MCF 10A (cell line): ENCODE data around the gene KRTAP4-9. TPM values are rescaled to one million over a fixed set of nuclear protein-coding genes. Genes with fewer than 3 reads are reported as not detected.
"Not testable (repeated sequence)": the region's sequence is repeated elsewhere in the genome, so short reads cannot be mapped to it uniquely, and the experiment has no call there.

Experiments used
- BruUV-seq: library from RNA; stranded (reverse); fragments of 400-500 nt; replicated peaks from 2 replicates; lab custom pipeline; 2021; lab: Mats Ljungman, UMichigan
- CTCF ChIA-PET: fragments of 300-600 bp; sonication (Branson Sonifier 250); formaldehyde crosslinking; extraction: SDS; loops from one replicate; lab custom pipeline; 2021; ENCODE audit warnings: antibody characterized with exemption, inconsistent platforms; lab: Yijun Ruan, JAX
- POLR2A ChIA-PET: fragments of 300-600, 350-650 bp; sonication (Branson Sonifier 250); formaldehyde crosslinking; extraction: SDS; loops from one replicate; lab custom pipeline; 2020; ENCODE audit warnings: antibody characterized with exemption, inconsistent platforms; lab: Yijun Ruan, JAX
- DNase-seq: peaks from one replicate; pipeline ENCODE4 v3.0.0-alpha.2; 2018; ENCODE audit not compliant: unreplicated experiment
- H3K27ac Mint-ChIP-seq: one replicate; pipeline ENCODE4 v1.8.0; 2022; ENCODE audit warnings: mild to moderate bottlenecking, low read depth, mixed read lengths; ENCODE audit not compliant: unreplicated experiment
- H3K27me3 Mint-ChIP-seq: one replicate; pipeline ENCODE4 v1.8.0; 2022; ENCODE audit warnings: mixed read lengths; ENCODE audit not compliant: insufficient read depth, unreplicated experiment
- H3K36me3 Mint-ChIP-seq: one replicate; pipeline ENCODE4 v1.8.0; 2022; ENCODE audit warnings: mild to moderate bottlenecking, moderate library complexity, mixed read lengths; ENCODE audit not compliant: insufficient read depth, unreplicated experiment
- H3K4me1 Mint-ChIP-seq: one replicate; pipeline ENCODE4 v1.8.0; 2022; ENCODE audit warnings: mixed read lengths; ENCODE audit not compliant: insufficient read depth, unreplicated experiment
- H3K4me3 Mint-ChIP-seq: one replicate; pipeline ENCODE4 v1.8.0; 2022; ENCODE audit warnings: mild to moderate bottlenecking, moderate library complexity, mixed read lengths; ENCODE audit not compliant: unreplicated experiment
- H3K9me3 Mint-ChIP-seq: one replicate; pipeline ENCODE4 v1.8.0; 2022; ENCODE audit warnings: mixed read lengths; ENCODE audit not compliant: unreplicated experiment
- intact Hi-C: fragments of 100-400 bp; cut with micrococcal nuclease; formaldehyde crosslinking; loops from 2 replicates; pipeline ENCODE4 v1.14.1; 2022
- total RNA-seq: library from RNA; stranded (reverse); gene quantifications from 2 replicates; pipeline ENCODE4 v1.2.3, GENCODE V29; 2022
- TF ChIP-seq, protein P1 (sequence below): fragments of 200-600 bp; IDR thresholded peaks from one replicate; pipeline ENCODE4 v1.8.0; 2022; ENCODE audit warnings: antibody characterized with exemption, mild to moderate bottlenecking; ENCODE audit not compliant: unreplicated experiment

Gene KRTAP4-9
- total RNA-seq, 1 experiment from 2014 or later, result not detected

DNA sequence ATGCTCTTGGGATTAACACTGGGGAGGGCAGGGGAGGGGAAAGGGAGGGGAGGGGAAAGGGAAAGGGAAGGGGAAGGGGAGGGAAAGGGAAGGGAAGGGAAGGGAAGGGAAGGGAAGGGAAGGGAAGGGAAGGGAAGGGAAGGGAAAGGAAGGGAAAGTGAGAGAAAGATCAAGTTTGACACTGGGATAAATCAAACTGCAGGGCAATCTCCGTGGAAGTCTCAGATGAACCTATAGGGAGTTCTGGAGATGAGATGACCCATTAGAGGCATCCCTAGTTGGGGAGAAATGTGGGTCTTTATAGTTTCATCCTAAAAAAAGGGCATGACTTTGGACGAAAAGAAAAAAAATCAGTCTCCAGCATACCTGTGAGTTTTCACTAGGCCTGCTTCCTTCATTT lies 16.6 kb downstream of the KRTAP4-9 start:
- no peak overlapping the region for H3K27ac Mint-ChIP-seq
- BruUV-seq, result no TSS peak
- ChIA-PET CTCF (no interaction called here), POLR2A (interaction anchor here (0.6 kb wide), 1 partner anchor 471 kb away, joined by 4 read pairs; no protein-coding TSS in a partner anchor)
- TF ChIP-seq, protein P1, sequence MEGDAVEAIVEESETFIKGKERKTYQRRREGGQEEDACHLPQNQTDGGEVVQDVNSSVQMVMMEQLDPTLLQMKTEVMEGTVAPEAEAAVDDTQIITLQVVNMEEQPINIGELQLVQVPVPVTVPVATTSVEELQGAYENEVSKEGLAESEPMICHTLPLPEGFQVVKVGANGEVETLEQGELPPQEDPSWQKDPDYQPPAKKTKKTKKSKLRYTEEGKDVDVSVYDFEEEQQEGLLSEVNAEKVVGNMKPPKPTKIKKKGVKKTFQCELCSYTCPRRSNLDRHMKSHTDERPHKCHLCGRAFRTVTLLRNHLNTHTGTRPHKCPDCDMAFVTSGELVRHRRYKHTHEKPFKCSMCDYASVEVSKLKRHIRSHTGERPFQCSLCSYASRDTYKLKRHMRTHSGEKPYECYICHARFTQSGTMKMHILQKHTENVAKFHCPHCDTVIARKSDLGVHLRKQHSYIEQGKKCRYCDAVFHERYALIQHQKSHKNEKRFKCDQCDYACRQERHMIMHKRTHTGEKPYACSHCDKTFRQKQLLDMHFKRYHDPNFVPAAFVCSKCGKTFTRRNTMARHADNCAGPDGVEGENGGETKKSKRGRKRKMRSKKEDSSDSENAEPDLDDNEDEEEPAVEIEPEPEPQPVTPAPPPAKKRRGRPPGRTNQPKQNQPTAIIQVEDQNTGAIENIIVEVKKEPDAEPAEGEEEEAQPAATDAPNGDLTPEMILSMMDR, result no peak
- DNase-seq, result no peak
- no peaks in the 10 kb centered on the region for H3K36me3 Mint-ChIP-seq
- H3K4me1 Mint-ChIP-seq, result peaks cover 11% of the 10 kb centered on the region
- peaks cover 5% of the 10 kb centered on the region for H3K9me3 Mint-ChIP-seq
- H3K27me3 Mint-ChIP-seq, result peaks cover 12% of the 10 kb centered on the region
- intact Hi-C loops, result no loop called here
- no peak overlapping the region for H3K4me3 Mint-ChIP-seq

DNA sequence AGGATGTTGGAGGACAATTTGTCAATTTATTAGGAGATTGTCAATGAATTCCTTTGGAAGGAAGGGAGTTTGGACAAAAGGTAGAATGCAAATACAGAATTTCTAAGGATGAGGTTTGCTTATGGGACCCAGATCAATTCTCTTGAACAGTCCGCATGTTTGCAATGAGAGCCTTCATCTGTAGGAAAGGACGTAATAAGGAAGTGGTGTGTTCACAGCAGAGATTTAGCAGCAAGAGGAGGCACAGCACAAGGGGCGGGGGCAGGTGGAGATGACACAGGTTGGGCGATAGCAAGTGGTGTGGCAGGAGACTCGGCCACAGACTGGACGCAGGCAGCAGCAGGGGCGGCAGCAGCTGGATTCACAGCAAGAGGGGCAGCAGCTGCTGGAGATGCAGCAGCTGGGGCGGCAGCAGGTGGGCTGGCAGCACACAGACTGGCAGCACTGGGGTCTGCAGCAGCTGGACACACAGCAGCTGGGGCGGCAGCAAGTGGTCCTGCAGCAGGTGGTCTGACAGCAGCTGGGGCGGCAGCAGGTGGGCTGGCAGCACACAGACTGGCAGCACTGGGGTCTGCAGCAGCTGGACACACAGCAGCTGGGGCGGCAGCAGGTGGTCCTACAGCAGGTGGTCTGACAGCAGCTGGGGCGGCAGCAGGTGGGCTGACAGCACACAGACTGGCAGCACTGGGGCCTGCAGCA lies 18.3 kb downstream of the KRTAP4-9 start:
- H3K4me1 Mint-ChIP-seq, DNase-seq, CTCF ChIA-PET, H3K27ac Mint-ChIP-seq, H3K9me3 Mint-ChIP-seq, H3K4me3 Mint-ChIP-seq, H3K27me3 Mint-ChIP-seq, BruUV-seq, H3K36me3 Mint-ChIP-seq, intact Hi-C loops: not testable (repeated sequence)
- POLR2A ChIA-PET, result interaction anchor here (0.5 kb wide), 1 partner anchor 741 kb away, joined by 3 read pairs; no protein-coding TSS in a partner anchor

DNA sequence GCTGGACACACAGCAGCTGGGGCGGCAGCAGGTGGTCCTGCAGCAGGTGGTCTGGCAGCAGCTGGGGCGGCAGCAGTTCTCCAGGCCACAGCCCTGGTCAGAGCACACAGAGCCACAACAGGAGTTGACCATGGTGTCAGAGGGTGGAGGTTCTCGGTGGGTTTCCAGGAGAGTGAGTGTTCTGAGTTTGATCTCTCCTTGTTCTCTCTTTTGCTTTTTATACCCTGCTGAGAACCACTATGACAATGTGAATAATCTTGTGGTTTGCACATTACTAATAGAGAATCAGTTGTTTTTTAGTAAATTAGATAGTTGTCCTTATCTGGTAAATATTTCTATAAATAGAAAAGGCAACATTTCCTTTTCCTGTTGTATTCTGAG lies 18.8 kb downstream of the KRTAP4-9 start, which contains the start of gene KRTAP4-12:
Gene KRTAP4-12 (minus strand): TSS at position 192 of the 381 bp plus-strand sequence. CDS start 60 bp downstream, at position 132.
- H3K4me3 Mint-ChIP-seq, DNase-seq, H3K9me3 Mint-ChIP-seq, H3K27me3 Mint-ChIP-seq, H3K4me1 Mint-ChIP-seq, H3K27ac Mint-ChIP-seq, intact Hi-C loops, BruUV-seq, H3K36me3 Mint-ChIP-seq, CTCF ChIA-PET: not testable (repeated sequence)
- POLR2A ChIA-PET, result interaction anchor here (0.5 kb wide), 1 partner anchor 740 kb away, joined by 3 read pairs; no protein-coding TSS in a partner anchor

DNA sequence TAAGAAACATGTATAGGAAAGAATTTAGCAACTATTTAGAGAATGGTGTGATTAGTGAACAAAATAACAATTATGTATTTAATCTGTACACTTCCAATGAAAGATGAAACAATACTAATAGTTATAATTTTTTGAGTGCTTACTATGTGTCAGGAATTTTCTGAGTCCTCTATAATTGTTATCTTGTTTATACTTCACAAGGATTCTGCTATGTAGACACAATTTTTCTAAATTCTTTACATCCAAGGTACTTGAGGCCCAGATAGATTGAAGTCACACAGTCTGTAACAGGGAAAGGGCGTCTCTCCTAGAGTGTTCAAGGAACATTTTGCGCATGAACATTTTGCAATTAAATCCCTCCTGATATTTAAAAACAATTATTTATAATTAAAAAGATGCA lies 19.9 kb downstream of the KRTAP4-9 start:
- intact Hi-C loops, result no loop called here
- H3K4me3 Mint-ChIP-seq, result no peak overlapping the region
- no peaks in the 10 kb centered on the region for H3K36me3 Mint-ChIP-seq
- TF ChIP-seq, protein P1, result no peak
- no peak for DNase-seq
- H3K27ac Mint-ChIP-seq, result no peak overlapping the region
- H3K4me1 Mint-ChIP-seq, result peaks cover 5% of the 10 kb centered on the region
- ChIA-PET POLR2A (no interaction called here), CTCF (no interaction called here)
- peaks cover 13% of the 10 kb centered on the region for H3K9me3 Mint-ChIP-seq
- H3K27me3 Mint-ChIP-seq, result no peaks in the 10 kb centered on the region
- no TSS peak for BruUV-seq

DNA sequence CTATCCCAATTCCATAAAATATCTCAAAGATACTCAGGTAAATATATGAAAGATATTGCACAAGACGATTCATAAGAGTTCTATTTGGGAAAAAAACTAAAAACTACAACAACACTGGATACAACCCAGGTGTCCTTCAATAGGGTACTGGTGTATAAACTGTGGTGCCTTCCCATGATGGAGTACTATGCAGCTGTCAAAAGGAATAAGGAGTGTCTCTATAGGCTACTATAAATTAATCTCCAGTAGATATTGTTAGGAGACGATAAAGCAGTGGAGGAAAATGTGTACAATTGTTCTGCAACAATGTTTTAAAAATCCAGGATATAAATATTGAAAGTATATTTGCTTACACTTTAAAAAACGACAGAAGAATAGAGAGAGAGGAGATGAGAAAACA lies 21.2 kb downstream of the KRTAP4-9 start:
- no peak for DNase-seq
- intact Hi-C loops, result no loop called here
- Mint-ChIP-seq H3K36me3 (no peaks in the 10 kb centered on the region), H3K27ac (no peak overlapping the region), H3K4me3 (no peak overlapping the region), H3K27me3 (no peaks in the 10 kb centered on the region), H3K4me1 (peaks cover 5% of the 10 kb centered on the region), H3K9me3 (peaks cover 18% of the 10 kb centered on the region)
- CTCF ChIA-PET, result no interaction called here
- TF ChIP-seq, protein P1, result no peak
- no TSS peak for BruUV-seq
- POLR2A ChIA-PET, result interaction anchor here (0.7 kb wide), 1 partner anchor 33 kb away, joined by 3 read pairs; no protein-coding TSS in a partner anchor
